Tibial nerve (tissue), 4 donors: ENCODE measurements around the gene LGALS4. TPM values are rescaled to one million over a fixed set of nuclear protein-coding genes. Genes with fewer than 3 reads are reported as not detected.
"Not testable (repeated sequence)": the region's sequence is repeated elsewhere in the genome, so short reads cannot be mapped to it uniquely, and the experiment has no call there.

Source experiments
- DNase-seq, 2 donors: peaks; one replicate each; pipeline ENCODE4 v3.0.0-alpha.2; 2019; ENCODE audit warnings: low spot score in 2 of 2
- H3K27ac ChIP-seq, 4 donors: fragments of 200-600 bp; sonication (generic) in 3 of 4; one replicate each; pipeline ENCODE4 v1.5.1; 2017 to 2019; ENCODE audit warnings: mild to moderate bottlenecking in 1 of 4
- H3K27me3 ChIP-seq, 2 donors: fragments of 200-600 bp; sonication (generic) in 1 of 2; one replicate each; pipeline versions ENCODE4 v1.5.1 to v1.6.0; 2017 to 2019
- H3K36me3 ChIP-seq, 3 donors: fragments of 200-600 bp; sonication (generic); one replicate each; pipeline ENCODE4 v1.5.1; 2018 to 2019
- H3K4me1 ChIP-seq, 4 donors: fragments of 200-600 bp; sonication (generic) in 3 of 4; one replicate each; pipeline ENCODE4 v1.5.1; 2017 to 2019
- H3K4me3 ChIP-seq, 4 donors: fragments of 200-600 bp; sonication (generic) in 3 of 4; one replicate each; pipeline ENCODE4 v1.5.1; 2017 to 2019; ENCODE audit warnings: mild to moderate bottlenecking in 1 of 4, moderate library complexity in 1 of 4
- H3K9me3 ChIP-seq, 4 donors: fragments of 200-600 bp; sonication (generic) in 3 of 4; one replicate each; pipeline ENCODE4 v1.5.1; 2017 to 2019
- EP300 ChIP-seq, 2 donors: sonication (generic); formaldehyde crosslinking; IDR thresholded peaks; one replicate each; pipeline ENCODE4 v1.6.1; 2017; ENCODE audit warnings: antibody characterized with exemption in 2 of 2, mild to moderate bottlenecking in 1 of 2
- POLR2A ChIP-seq, 2 donors: fragments of 450-650 bp; IDR thresholded peaks; one replicate each; pipeline ENCODE4 v1.6.1; 2017; ENCODE audit warnings: antibody characterized with exemption in 2 of 2, mild to moderate bottlenecking in 2 of 2, moderate library complexity in 2 of 2
- WGBS, 2 donors: methylation state at CpG; one replicate each; pipeline ENCODE4 v1.1.5; 2018; 5-methylcytosine and 5-hydroxymethylcytosine counted together
- total RNA-seq, 4 donors: library from RNA; depleted of rRNA; stranded (reverse); fragments of >200 nt; gene quantifications; one replicate each; pipeline ENCODE4 v1.1.0, GENCODE V29; 2016
- TF ChIP-seq, protein P1 (sequence below), 5 experiments: fragments of 200-600 bp in 3 of 5; fragments of 450-650 bp in 2 of 5; sonication (generic) in 3 of 5; IDR thresholded peaks; one replicate each; pipeline ENCODE4 v1.5.1; 2016 to 2019; ENCODE audit warnings: antibody characterized with exemption in 5 of 5, mild to moderate bottlenecking in 3 of 5, moderate library complexity in 2 of 5

Gene LGALS4
- total RNA-seq, 4 donors from 2014 or later, result 0.20 to 2.1 (median 0.63) TPM; not detected in 1

DNA sequence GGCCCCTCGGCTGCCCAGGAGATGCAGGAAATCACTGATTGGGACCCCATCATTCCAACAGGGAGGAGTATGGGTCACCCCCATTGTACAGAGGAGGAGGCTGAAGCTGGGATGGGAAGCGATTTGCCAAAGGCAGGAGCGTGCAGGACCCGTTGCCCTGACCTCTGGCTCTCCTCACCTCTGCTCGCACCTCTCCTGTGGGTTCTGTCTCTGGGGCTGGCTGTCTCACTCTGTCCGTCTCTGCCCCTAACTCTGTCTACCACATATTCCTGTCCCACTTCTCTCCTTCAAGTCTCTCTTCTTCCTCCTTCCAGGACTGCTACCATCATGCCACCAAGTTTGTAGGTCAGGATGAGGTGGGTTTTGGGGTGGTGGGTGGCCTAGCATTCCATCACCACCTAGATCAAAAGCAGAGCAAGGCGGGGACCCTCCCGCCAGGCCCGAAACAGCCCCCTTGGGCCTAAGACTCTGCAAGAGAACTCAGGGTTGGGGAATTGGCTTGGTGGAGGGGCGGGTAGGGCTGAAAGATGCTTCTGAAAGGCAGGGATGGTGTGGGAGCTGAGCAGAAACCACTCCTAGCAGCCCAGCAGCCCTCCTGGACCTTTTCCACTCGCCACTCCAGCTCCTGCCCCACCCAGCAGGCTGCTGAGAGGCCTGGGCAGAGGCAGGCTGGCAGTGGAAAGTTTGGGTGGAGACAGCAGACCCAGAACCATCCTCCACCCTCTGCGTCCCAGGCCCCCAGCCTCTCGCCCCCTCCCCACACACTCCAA lies 38.4 kb downstream of the LGALS4 start:
- TF ChIP-seq, protein P1, sequence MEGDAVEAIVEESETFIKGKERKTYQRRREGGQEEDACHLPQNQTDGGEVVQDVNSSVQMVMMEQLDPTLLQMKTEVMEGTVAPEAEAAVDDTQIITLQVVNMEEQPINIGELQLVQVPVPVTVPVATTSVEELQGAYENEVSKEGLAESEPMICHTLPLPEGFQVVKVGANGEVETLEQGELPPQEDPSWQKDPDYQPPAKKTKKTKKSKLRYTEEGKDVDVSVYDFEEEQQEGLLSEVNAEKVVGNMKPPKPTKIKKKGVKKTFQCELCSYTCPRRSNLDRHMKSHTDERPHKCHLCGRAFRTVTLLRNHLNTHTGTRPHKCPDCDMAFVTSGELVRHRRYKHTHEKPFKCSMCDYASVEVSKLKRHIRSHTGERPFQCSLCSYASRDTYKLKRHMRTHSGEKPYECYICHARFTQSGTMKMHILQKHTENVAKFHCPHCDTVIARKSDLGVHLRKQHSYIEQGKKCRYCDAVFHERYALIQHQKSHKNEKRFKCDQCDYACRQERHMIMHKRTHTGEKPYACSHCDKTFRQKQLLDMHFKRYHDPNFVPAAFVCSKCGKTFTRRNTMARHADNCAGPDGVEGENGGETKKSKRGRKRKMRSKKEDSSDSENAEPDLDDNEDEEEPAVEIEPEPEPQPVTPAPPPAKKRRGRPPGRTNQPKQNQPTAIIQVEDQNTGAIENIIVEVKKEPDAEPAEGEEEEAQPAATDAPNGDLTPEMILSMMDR (IDR thresholded peaks at IDR 0.05), result no peak
- TF ChIP-seq EP300 (IDR thresholded peaks at IDR 0.05) (no peak), POLR2A (IDR thresholded peaks at IDR 0.05) (no peak)
- Histone ChIP-seq H3K27me3 (no peaks in the 10 kb centered on the region), H3K36me3 (no peaks in the 10 kb centered on the region), H3K4me1 (peaks cover 0 to 9% (median 1%) of the 10 kb centered on the region in 4 donors), H3K9me3 (no peaks in the 10 kb centered on the region), H3K27ac (no peak overlapping the region), H3K4me3 (no peak overlapping the region)
- WGBS, 2 donors, result 80 to 84% methylated on average over 13 of the region's 13 CpGs
- DNase-seq, result no peak

DNA sequence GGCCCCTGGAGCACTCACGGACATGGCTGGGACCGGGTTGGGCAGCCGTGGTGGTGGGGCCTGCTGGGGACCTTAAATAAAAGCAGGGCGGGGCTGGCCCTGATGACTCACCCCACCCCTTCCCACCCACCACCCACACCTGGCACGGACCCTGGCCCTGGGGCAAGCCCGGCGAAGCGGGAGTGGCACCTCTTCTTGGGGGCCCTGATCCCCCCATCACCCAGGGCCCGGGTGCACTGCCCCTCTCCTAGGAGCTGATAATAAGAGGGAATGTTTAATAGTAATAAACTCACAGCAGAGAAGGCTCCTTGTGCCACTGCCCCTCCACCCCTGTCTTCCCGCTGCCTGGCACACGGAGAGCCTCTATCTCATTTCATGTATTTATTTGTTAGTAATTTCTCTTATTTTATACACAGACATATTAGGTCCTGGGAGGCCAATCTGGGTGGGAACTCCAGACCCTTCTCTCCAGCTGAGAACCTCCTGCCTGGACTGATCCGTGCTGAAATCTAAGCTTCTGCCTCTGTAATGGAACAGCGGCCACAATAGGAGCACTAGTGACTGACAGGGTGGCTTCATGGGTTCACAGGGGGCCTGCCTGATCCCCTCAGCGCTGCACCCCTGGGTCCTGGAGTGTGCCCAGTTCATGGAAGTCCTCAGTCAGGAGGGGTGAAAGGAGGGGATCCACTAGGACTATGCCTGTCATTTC lies 39.1 kb downstream of the LGALS4 start, which contains the start of gene LGALS7:
Gene LGALS7, minus strand, starts transcription at position 49 of the 709 bp plus-strand sequence. Its CDS starts 25 bp downstream, at position 24.
- no peaks in the 10 kb centered on the region for H3K27me3 ChIP-seq
- no peaks in the 10 kb centered on the region for H3K36me3 ChIP-seq
- no peak for DNase-seq
- H3K9me3 ChIP-seq, result no peaks in the 10 kb centered on the region
- H3K4me3 ChIP-seq, result no peak within 1 kb of the TSS
- H3K4me1 ChIP-seq, result peaks cover 0 to 9% (median 1%) of the 10 kb centered on the region in 4 donors
- TF ChIP-seq EP300 (IDR thresholded peaks at IDR 0.05), result no peak
- TF ChIP-seq, protein P1 (IDR thresholded peaks at IDR 0.05), result no peak
- TF ChIP-seq POLR2A (IDR thresholded peaks at IDR 0.05), result no peak
- 75 to 82% methylated on average over 5 to 7 of the region's 14 CpGs for WGBS, 2 donors
- no peak within 1 kb of the TSS for H3K27ac ChIP-seq

DNA sequence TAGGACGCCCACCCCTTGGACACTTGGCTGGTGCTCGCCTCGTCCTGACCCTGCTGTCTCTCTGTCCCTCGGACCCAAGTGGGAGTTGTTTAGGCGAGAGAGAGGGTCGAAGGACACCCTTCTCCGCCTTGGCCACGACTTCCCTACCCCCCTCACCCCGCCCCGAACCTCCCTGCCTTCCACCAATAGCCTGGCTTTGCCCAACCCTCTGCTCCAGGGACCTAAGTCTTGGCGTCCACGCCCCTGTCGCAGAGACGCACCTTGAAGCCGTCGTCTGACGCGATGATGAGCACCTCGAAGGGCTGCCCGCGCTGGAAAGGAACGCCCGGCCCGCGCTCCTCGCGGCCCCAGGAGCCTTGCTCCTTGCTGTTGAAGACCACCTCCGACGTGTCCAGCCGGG lies 41.2 kb downstream of the LGALS4 start:
- WGBS, 2 donors, result no CpG with 5 or more reads among the region's 30 CpGs
- DNase-seq, H3K4me1 ChIP-seq, H3K36me3 ChIP-seq, H3K27ac ChIP-seq, H3K27me3 ChIP-seq, H3K9me3 ChIP-seq, H3K4me3 ChIP-seq: not testable (repeated sequence)

DNA sequence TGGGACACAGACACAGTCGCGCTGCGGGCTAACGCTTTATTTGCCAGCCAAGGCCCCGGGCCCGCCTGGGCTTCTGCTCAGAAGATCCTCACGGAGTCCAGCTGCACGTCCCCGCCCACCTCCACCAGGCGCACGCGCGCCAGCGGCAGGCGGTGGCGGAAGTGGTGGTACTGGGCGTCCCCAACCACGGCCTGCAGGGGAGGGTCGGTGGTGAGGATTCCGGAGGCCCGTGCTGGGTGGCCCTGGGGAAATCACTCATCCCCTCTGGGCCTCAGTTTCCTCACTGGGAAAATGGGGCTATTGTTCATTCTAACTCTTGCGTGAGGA lies 41.8 kb downstream of the LGALS4 start:
- H3K9me3 ChIP-seq, H3K4me1 ChIP-seq, DNase-seq, H3K27ac ChIP-seq, H3K27me3 ChIP-seq, H3K36me3 ChIP-seq: not testable (repeated sequence)
- WGBS, 2 donors, result no CpG with 5 or more reads among the region's 22 CpGs
- H3K4me3 ChIP-seq, result peak overlapping the region in 1 of 4 donors; percentile 25

- H3K9me3 ChIP-seq, DNase-seq, H3K27me3 ChIP-seq, H3K4me1 ChIP-seq, H3K36me3 ChIP-seq: not testable (repeated sequence)
- no CpG with 5 or more reads among the region's 58 CpGs for WGBS, 2 donors
- H3K27ac ChIP-seq, result peak overlapping the region in 1 of 4 donors; percentile 73
- peak overlapping the region; percentile 16 to 46 (median 28) for H3K4me3 ChIP-seq
Observed at GRCh38 chr19:38770228-38770948, 42.4 kb downstream of the LGALS4 start.

DNA sequence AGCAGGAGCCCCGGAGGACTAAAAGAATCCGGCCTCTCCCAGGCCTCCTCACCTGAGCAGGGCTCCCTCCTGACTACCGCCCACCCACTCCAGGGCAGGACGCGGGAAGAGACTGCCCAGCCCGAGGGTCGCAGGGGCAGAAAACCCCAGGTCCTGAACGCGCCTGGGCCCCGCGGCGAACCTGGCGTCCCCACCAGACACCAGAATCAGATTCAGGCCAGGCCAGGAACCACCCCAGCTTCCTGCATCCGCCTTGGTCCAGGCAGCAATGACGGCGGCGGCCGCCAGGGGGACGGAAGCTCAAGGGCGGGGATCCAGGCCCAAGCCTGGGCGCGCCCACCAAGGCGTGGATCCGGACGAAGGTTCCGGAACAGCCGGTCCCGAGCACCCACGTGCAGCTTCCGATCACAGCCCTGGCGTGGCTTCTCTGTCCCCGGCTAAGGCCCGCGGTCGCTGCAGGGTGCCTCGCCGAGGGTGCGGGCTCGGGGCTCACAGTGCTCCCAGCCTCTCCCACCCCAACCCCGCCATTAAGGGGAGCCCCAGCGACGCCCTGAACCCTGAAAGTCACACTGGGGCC lies 43.0 kb downstream of the LGALS4 start:
- H3K4me3 ChIP-seq, result peak overlapping the region; percentile 16 to 46 (median 28)
- H3K27ac ChIP-seq, result peak overlapping the region in 3 of 4 donors; percentile 29 to 73 (median 53)
- peaks cover 0 to 9% (median 1%) of the 10 kb centered on the region in 4 donors for H3K4me1 ChIP-seq
- 44 to 86% methylated on average over 3 to 9 of the region's 42 CpGs for WGBS, 2 donors
- no peaks in the 10 kb centered on the region for H3K9me3 ChIP-seq
- no peaks in the 10 kb centered on the region for H3K27me3 ChIP-seq
- TF ChIP-seq EP300 (IDR thresholded peaks at IDR 0.05) (peak; percentile 39 to 85), POLR2A (IDR thresholded peaks at IDR 0.05) (peak in 1 of 2 donors; percentile 44)
- TF ChIP-seq, protein P1 (IDR thresholded peaks at IDR 0.05), result peak; percentile 48 to 97 (median 91)
- peak; percentile 76 to 92 for DNase-seq
- no peaks in the 10 kb centered on the region for H3K36me3 ChIP-seq
